ENCODE results near the gene NRP2.

NRP2 gene

DNA sequence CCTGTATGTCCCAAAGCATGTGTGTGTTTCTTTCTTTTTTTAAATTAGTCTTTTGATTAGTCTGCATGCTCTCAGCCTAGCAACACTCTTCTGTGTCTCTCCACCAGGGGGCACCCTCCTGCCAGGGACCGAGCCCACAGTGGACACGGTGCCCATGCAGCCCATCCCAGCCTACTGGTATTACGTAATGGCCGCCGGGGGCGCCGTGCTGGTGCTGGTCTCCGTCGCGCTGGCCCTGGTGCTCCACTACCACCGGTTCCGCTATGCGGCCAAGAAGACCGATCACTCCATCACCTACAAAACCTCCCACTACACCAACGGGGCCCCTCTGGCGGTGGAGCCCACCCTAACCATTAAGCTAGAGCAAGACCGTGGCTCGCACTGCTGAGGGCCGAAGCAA is 93.8 kb downstream of the NRP2 start:
- DNase-seq (ENCODE audit: low spot score): peak; percentile 65

DNA sequence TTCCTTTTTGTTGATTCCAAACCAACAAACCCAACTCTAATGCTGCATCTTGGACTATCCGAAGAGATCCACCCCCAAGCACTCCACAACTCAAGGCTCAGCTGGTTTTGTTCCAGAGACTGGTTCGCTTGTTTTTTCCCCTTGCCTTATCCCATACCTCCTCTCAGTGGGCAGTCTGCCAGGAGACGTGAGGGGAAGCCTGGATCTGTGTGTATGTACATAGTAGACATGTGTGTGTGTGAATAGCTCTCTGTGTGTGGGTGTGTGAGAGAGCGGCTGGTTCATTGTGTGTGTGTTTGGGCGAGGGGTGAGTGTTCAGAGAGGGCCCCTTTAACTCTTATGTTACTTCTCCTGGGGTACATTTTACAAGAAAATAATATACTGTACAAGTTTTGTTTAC is 94.4 kb downstream of the NRP2 start:
- no peak for DNase-seq (ENCODE audit: low spot score)

DNA sequence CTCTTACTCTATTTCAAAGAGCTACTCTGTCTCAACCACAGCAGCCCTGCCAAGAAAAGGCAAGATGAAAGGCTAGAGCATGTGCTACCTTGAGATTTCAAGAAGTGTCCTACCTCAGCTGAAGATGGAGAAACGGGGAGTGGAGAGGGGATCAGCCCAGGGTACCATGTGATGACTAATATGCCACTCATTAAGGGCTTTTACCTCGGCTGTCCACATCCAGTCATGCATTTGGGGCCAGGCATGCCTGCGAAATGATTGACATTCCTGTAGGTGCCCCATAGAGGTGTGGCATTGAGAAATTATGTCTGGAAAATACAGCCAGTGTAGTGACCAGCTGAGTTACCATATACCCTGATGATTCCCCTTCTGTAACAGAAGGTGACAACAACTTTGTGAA is 96.1 kb downstream of the NRP2 start:
- no peak for DNase-seq (ENCODE audit: low spot score)

DNA sequence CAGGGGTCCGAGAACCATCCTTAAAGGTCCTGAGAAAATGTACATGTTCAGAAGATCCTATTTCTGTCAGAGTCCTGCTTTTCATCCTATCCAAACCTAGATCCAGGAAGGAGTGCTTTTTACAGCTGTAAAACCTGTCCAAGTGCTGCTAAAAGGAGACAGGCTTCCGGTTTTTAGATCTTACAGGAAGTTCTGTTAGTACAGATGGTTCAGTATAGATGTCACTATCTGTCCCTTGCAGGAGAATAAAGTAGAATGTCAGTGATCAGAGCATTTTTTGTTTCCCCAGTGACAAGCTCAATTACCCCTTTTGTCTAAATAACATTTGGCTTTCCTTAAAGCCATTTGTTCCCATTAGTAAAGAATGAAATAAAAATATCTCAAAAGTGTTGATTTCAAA is 98.3 kb downstream of the NRP2 start:
- DNase-seq (ENCODE audit: low spot score): no peak

DNA sequence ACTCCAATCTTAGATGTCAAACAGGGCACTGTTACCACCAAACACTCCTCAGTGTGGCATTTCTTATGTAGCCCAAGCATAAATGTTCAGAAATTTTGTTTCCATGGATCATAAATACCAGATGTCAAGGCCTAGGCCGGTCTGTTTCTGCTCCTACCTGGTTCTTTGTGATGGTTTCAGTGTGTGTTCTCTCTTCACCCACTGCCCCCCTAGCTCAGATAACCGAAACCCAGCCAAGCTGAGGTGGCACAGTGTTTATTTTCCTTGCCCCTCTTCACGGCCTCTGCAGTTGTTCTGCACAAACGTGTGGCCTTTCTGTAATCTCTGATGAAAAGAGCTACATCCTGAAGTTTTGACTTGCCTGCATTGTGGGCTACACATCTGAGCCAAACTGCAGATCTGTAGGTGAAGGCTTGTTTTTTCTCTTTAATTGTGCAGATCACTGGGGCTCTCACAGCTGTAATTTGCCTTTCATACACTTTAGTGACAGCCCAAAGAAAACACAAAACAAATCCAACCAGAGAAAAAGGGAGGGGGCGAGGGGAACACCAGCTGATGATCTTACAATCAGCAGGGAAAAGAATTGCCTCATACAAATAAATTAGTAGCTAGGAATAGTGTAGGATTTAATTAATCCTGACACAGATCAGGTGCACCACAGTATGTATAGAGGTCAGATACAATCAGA is 99.1 kb downstream of the NRP2 start:
- no peak for DNase-seq (ENCODE audit: low spot score)

DNA sequence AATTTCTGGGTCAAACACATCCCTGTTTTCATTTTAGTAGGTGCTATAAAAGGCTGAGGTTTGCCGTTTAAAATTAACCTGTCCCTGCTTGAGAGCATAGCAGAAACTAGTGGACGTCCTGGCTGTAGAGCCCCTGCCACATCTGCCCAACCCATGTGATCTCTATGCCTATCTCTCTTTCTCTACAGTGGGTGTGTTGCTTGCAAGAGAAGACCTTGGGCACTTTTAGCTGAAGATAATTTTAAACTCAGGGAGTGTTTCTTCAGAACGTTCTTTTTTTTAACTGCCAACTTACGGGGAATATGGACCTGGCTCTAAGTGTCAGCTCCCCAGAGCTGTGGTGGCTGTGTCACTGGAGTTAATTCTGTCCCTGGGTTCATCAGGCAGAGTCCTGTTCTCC is 100.6 kb downstream of the NRP2 start:
- no peak for DNase-seq (ENCODE audit: low spot score)

DNA sequence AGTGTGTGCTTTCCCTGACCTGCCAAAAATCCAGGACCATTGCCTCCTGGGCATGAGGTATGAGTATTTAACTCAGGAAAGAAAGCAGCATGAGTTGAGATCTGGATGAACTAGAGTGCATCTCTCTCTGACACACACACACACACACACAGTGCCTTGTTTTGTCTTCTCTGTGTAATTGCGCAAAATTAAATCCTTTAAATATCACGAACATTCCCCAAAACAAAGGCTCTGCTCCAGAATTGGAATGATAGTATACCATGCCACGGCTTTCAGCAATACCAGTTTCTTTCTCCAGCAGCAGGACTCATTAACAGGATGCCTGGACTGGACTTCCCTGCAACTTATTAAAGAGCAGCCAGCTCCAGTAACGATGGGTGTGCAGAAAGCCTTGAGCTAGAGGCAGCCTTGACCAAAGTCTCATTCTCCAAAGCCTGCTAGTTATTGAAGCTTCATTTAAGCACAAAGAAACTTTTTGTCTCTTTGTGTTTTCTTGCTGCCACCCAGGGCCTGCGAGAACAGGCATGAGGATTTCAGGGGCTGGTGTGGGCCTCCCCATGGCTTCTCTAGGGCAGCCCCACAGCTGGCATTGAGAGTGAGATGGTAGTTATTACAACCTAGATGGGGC is 101.7 kb downstream of the NRP2 start:
- no peak for DNase-seq (ENCODE audit: low spot score)

DNA sequence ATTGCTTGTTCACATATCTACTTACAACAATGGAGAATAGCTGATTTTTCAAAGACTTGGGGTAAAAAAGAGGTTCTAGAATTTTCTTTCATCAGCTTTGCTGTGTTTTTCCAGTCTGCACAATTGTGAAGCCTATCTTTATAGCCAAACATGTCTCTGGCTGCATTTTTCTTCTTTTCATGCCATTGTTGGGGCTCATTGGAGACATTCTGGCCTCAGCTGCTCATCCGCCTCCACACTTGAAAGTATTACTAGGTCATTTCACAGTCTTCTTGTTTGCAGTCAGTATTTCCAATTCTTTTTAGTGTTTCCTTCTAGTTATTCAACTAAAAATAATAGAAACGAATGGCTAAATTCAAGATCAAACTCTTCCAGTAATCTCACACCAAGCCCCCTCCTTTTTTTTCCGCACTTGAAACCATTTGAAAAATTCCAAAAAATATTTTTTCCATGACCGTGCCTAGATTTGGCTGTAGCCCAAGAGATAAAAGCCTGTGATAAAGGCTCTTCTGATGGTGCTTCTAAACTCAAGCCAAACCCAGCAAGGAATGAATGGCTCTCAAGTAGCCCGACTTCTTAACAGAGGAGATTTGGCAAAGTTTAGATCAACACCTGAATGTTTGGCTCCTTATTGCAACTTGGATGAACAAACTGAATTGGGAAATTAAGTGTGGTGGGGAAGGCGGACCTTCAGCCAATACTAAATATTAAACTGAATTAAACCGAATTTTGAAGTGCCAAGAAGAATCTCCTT is 103.4 kb downstream of the NRP2 start:
- peak; percentile 14 for DNase-seq (ENCODE audit: low spot score)

DNA sequence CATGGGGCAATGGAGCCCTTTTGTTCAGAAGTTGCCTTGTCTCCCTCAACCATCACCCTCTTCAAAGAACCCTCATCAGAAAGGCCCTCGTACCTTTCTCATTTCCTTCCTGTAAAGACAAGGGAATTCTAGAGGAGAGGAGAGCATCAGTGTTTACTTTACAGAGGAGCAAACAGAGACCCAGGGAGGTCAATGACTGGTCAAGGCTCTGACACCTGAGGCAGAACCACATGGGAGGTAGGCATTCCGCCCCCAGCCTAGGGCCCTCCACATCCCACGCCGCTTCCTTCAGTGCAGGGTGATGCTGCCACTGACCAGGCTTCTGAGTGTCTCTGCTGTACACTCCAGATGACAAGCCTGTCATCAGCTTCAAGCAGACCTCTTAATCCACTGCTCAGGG is 104.7 kb downstream of the NRP2 start:
- DNase-seq (ENCODE audit: low spot score): no peak

DNA sequence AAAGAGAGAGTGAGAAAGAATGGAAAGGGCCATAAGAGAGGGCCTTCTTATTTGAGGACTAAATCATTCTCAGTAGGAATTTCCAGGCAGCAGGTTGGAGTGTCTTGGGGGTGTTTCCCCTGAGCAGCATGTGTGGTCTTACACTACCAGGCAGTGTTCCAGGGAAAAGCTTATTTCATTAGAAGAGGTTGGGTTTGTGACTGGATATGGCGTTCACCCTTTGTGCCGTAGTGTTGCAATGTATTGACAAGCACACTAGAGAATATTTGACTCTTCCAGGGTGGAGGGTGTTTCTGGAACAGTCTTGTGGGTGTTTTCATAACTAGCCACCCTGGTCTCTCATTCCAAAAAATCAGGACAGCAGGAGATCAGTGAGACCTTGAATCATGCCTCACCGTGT is 105.5 kb downstream of the NRP2 start:
- DNase-seq (ENCODE audit: low spot score): no peak

DNA sequence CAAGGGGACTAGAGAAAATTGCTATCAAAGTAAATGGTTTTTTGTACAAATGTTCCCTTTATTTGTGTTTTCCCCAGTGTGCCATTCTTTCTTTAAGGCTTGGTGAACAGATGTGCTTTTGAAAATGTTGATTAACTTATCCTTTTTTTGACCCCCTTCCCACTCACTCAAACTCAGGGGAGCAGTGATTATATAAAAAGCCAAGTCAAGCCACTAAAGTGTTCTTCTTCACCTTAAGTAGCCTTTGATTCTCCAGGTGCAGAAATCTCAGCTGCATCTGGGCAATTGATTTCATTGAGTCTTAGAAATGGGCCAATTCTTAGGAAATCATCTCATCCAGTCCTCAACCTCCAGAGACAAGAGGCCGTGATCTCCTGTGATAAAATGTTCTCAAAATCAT is 107.6 kb downstream of the NRP2 start:
- no peak for DNase-seq (ENCODE audit: low spot score)

DNA sequence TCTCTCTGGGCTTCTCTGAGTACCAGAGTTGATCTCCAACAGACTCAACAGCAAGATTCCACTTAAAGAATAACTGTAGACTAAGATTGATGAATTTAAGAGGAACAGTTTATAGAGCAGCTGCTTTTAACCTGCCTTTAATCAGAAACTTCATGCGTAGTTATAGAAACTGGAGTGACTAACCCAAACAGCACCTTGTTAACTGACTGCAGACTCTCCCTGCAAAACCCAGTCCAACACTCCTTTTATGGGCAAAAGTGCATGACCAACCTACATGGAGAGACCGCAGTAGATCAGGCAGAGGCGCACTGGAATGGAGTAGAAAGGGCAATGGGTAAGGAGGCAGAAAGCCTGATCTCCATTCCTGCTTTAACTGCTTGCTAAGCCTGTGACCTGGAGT is 110.6 kb downstream of the NRP2 start:
- DNase-seq (ENCODE audit: low spot score): no peak

DNA sequence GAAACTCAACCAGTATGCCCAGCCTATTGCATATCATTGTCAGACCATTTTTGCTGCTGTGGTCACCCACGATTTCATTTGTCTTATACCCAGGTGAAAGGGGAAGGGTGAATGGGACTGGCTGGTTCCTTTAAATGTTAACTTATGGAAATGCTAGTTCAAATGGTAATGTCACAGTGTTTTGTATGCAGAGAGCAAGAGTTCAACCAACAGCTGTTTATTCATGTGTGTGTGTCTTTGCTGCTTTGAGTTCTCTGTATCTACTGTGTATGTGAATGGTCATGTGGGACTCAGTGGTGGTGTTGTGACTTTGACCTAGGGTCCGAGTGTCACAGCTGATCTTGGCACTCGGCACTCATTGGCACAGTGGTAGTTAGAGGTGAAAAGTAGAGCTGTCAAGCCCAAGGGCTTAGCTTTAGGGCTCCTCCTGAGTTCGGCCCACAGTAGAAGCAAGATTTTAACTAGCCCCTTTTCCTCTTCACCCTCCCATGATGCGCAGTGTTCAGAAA is 114.6 kb downstream of the NRP2 start:
- DNase-seq (ENCODE audit: low spot score): no peak

DNA sequence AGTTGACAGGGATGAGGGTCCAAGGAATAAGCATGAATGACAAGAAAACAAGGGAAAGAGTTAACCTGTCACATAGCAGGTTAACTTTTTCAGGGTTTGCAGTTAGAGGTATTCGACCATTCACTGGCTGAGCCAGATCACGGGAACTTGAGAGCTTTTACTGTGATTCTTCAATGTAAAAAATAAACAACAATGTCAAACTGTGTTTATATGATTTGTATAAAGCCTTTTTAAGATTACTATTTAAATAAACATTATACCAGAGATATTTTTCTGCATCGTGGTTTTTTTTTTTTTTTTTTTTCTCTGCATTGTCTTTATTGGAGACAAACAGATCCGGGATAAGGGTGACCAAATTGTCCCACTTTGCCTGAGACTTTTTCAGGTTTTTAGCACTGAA is 115.6 kb downstream of the NRP2 start:
- no peak for DNase-seq (ENCODE audit: low spot score)

DNA sequence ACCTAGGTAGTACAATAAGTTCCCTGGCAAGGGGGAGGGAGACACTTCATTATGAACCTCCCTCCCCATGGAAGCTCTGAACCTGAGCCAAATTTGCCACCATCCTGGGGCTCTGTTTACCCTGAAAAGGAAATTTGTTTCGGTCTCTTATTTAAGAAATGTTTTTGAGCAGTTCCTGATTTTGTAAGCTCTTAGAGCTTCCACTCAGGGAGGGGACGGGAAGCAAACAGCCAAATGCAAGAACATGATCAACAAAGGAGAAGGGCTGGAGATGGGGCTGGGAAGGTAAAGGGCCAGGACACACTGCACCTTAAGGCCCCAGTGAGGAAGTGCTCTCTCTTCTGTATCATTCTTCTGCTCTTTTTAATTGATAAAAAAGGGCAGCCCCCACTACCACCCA is 117.9 kb downstream of the NRP2 start:
- DNase-seq (ENCODE audit: low spot score): no peak

DNA sequence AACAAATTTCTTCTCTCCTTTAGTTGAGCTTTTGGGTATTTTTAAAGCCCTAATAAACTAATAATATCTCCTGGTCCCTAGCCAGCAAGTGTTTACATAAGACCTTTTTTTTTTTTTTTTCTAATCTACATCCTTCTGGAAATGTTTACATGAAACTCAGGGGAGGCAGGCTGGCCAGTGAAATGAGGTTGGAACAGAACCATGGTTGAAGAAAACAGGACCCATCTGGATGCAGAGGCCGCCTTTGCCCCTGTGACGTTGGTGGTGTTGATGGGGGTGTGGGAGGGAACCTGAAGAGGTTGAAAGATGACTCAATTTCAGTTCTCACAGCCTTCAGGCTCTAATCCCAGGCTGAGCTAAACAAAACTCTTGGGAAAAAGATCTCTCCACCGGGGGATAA is 118.5 kb downstream of the NRP2 start:
- DNase-seq (ENCODE audit: low spot score): no peak

DNA sequence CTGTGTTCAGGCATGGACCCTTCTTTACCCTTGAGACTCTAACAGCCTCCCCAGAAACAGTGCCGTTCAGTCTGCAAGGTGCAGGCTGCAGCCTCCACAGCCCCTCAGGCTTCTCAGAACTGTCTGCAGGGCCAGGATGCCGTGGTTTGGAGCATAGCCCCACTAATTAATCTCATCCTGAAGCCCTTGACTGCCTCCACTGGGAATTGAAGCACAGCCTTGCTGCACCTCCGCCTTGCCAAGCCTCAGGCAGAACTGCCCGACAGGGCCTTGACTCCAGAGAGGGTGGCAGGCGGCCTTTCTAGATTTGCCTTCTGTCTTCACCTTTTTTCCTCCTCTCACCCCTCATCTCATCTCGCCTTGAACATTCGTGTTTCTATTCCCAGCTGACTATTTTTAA is 119.8 kb downstream of the NRP2 start:
- DNase-seq (ENCODE audit: low spot score): no peak

DNA sequence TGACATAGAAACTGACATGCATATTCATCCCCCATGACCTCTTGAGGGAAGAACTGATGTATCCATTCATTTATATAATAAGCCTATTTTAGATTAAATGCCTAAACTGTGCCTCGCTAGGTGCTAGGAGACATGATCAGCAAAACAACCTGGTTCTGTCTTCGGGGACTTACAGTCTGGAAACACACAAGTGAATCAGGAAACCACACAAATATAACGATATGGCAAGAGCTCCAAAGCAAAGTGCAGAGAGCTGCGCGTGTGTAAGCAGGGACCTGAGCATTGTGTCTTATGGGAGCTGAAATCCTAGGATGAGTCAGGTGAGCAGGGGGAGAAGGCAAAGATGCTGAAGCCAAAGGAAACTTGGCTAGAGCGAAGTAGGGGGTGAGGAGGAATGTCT is 120.6 kb downstream of the NRP2 start:
- no peak for DNase-seq (ENCODE audit: low spot score)

DNA sequence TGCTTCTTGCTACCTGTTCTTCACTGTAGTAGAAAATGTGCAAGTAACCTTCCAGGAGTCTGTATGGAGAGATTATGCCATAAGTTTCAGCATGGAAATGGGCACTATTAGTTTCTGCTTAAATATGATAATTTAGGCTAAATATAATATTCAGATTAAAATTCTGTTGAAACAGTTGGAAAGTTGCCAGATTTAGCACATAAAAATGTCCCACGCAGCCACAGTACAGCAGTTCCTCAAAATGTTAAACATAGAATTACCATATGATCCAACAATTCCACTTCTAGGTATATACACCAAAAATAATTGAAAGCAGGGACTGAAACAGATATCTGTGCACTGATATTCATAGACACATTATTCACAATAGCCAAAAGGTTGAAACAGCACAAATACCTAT is 121.2 kb downstream of the NRP2 start:
- no peak for DNase-seq (ENCODE audit: low spot score)

DNA sequence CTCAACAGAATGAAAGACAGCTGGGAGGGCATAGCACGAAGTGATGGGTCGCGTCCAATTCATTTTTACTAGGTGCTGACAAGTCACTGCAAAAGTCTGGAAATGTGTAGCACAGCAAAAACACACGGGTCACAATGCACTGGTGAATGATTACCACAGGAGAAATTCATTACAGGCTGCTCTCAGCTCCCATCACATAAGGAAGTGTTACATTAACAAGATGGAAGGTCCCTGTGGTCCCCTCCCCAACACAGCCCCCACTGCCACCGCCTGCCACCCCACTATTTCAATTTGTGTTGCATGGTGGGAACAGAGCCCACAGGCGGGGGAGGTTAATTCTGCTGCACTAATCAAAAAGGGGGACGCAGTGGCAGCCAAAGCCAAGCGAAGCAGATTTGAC is 122.8 kb downstream of the NRP2 start:
- no peak for DNase-seq (ENCODE audit: low spot score)

DNA sequence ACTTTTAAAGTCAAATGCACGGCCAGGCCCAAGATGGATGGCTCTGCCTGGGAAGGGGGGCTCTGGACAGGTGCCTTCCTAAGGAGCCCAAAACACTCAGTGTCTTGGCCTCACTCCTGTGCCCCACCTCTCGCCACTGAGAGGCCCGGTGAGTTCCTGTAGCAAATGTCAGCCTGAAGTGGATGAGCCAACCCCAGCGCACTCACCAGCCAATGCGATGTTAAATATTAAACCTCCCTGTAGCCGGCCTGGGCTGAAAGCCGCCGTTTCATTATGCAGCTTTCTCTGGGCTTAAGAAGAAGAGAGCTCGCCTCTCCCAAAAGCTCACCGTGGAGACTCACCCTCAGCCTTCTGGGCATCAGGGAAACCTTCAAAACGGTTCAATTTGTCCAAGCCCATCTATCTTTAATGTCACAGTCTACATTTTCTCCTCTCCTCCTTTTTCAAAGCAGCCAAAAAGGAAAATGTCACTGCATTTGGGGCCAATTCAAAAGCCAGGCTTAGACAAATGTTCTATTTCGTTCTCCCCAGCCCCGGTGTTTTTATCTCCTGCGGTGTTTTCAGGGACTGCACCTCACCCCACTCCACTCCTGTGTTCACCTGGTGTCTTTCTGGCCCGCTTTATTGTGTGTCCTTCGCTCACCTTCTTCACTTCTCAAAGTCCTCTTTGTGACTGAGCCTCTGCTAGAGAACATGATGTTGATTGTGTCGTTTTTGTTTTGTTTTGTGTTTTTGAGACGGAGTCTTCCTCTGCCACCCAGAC is 124.0 kb downstream of the NRP2 start:
- no peak for DNase-seq (ENCODE audit: low spot score)

DNA sequence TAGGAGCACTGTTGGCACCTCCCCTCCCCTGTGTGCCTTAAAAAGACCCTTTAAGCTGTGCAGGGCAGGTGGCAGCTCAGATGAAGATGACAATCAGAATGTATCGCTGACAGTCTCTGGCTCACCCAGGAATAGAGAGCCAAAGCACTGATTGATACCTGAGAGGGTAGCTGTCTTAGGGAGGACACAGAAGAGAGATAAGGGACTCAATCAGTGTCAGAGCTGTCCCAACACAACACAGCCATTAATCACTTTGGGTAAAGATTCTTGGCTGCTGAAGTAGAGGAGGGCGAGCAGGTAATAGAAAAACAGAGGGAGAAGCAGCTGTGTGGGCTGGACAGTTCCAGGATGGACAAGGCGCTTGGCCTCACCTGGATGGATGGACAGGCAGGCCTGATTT is 124.9 kb downstream of the NRP2 start:
- DNase-seq (ENCODE audit: low spot score): no peak

DNA sequence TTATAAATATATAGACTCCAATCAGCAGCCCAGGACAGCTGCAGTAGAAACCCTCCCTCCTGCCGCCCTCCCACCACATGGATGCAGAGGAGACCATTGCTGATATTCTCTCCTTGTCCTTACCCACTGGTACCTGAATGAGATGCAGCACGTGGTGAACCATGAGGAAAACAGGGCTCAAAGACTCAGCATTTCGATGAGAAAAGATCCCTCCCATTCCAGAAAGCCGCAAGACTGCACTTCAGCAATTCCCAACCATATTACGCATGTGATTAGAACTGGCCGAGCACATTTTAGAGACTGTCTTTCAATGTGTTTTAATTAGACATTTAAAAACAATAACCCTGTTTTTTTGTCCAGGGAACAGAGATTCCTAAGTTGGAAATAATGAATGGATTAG is 125.5 kb downstream of the NRP2 start:
- DNase-seq (ENCODE audit: low spot score): no peak

All from GM03348 (cell line).